Glutamatergic neuron (in vitro differentiated cells): ENCODE results near the gene SULT1A3. TPM values are rescaled to one million over a fixed set of nuclear protein-coding genes. Genes with fewer than 3 reads are reported as not detected.

Experiments
- DNase-seq: peaks from one replicate; pipeline ENCODE4 v3.0.0; 2022
- H3K27ac Mint-ChIP-seq: one replicate; pipeline ENCODE4 v1.8.0; 2020; ENCODE audit warnings: mild to moderate bottlenecking, mixed read lengths, inconsistent platforms; ENCODE audit not compliant: unreplicated experiment
- H3K27me3 Mint-ChIP-seq: one replicate; pipeline ENCODE4 v1.8.0; 2020; ENCODE audit warnings: mild to moderate bottlenecking, moderate library complexity, mixed read lengths, inconsistent platforms; ENCODE audit not compliant: unreplicated experiment
- H3K36me3 Mint-ChIP-seq: one replicate; pipeline ENCODE4 v1.8.0; 2020; ENCODE audit warnings: mild to moderate bottlenecking, mixed read lengths, inconsistent platforms; ENCODE audit not compliant: unreplicated experiment
- H3K4me1 Mint-ChIP-seq: one replicate; pipeline ENCODE4 v1.8.0; 2020; ENCODE audit warnings: mild to moderate bottlenecking, low read depth, mixed read lengths, inconsistent platforms; ENCODE audit not compliant: unreplicated experiment
- H3K4me3 Mint-ChIP-seq: one replicate; pipeline ENCODE4 v1.8.0; 2020; ENCODE audit warnings: mild to moderate bottlenecking, mixed read lengths, inconsistent platforms; ENCODE audit not compliant: unreplicated experiment
- H3K9me3 Mint-ChIP-seq: one replicate; pipeline ENCODE4 v1.8.0; 2020; ENCODE audit warnings: mild to moderate bottlenecking, moderate library complexity, mixed read lengths, inconsistent platforms; ENCODE audit not compliant: unreplicated experiment
- CTCF ChIP-seq: fragments of 200-600 bp; sonication (generic); IDR thresholded peaks from one replicate; pipeline ENCODE4 v1.5.0; 2021; ENCODE audit not compliant: partially characterized antibody, unreplicated experiment
- total RNA-seq: library from RNA; stranded (reverse); fragmentation: NEBNext Ultra II Directional; extraction: Animal tissue kit (Norgen Biotek cat#: 25700); gene quantifications from one replicate; pipeline ENCODE4 v1.2.1, GENCODE V29; 2021; ENCODE audit not compliant: unreplicated experiment

Gene SULT1A3
- total RNA-seq, 1 donor from 2014 or later = 15.8 TPM

- Mint-ChIP-seq H3K27ac (no peak overlapping the region), H3K4me3 (peak overlapping the region; percentile 86), H3K4me1 (no peaks in the 10 kb centered on the region), H3K27me3 (peaks cover 4% of the 10 kb centered on the region), H3K9me3 (peaks cover 2% of the 10 kb centered on the region), H3K36me3 (no peaks in the 10 kb centered on the region)
- TF ChIP-seq CTCF = no peak
- peak; percentile 17 for DNase-seq
Measured at GRCh38 chr16:30184891-30185682, 14.0 kb upstream of the SULT1A3 start.

- peak; percentile 14 for DNase-seq
- H3K9me3 Mint-ChIP-seq = no peaks in the 10 kb centered on the region
- H3K27ac Mint-ChIP-seq = no peak overlapping the region
- H3K36me3 Mint-ChIP-seq = no peaks in the 10 kb centered on the region
- no peak for TF ChIP-seq CTCF
- no peak overlapping the region for H3K4me3 Mint-ChIP-seq
- peaks cover 2% of the 10 kb centered on the region for H3K27me3 Mint-ChIP-seq
- H3K4me1 Mint-ChIP-seq = no peaks in the 10 kb centered on the region
Measured at GRCh38 chr16:30185683-30186421, 13.2 kb upstream of the SULT1A3 start.

GRCh38 chr16:30186444-30186781 is 12.6 kb upstream of the SULT1A3 start:
- H3K9me3 Mint-ChIP-seq = no peaks in the 10 kb centered on the region
- no peaks in the 10 kb centered on the region for H3K4me1 Mint-ChIP-seq
- H3K27ac Mint-ChIP-seq = no peak overlapping the region
- DNase-seq = no peak
- TF ChIP-seq CTCF = no peak
- H3K36me3 Mint-ChIP-seq = no peaks in the 10 kb centered on the region
- H3K4me3 Mint-ChIP-seq = no peak overlapping the region
- H3K27me3 Mint-ChIP-seq = peaks cover 2% of the 10 kb centered on the region

GRCh38 chr16:30186782-30187555 is 12.1 kb upstream of the SULT1A3 start:
- Mint-ChIP-seq H3K4me1 (no peaks in the 10 kb centered on the region), H3K27ac (no peak overlapping the region), H3K27me3 (peaks cover 2% of the 10 kb centered on the region), H3K9me3 (no peaks in the 10 kb centered on the region), H3K4me3 (no peak overlapping the region), H3K36me3 (no peaks in the 10 kb centered on the region)
- peak; percentile 81 for DNase-seq
- peak; percentile 68 for TF ChIP-seq CTCF

- Mint-ChIP-seq H3K9me3 (no peaks in the 10 kb centered on the region), H3K36me3 (no peaks in the 10 kb centered on the region), H3K27me3 (peaks cover 2% of the 10 kb centered on the region), H3K4me3 (no peak overlapping the region), H3K27ac (no peak overlapping the region), H3K4me1 (no peaks in the 10 kb centered on the region)
- DNase-seq = no peak
- no peak for TF ChIP-seq CTCF
Measured at GRCh38 chr16:30187556-30187865, 11.5 kb upstream of the SULT1A3 start.
